ENCODE data around the gene RTN4RL1.

Gene RTN4RL1

DNA sequence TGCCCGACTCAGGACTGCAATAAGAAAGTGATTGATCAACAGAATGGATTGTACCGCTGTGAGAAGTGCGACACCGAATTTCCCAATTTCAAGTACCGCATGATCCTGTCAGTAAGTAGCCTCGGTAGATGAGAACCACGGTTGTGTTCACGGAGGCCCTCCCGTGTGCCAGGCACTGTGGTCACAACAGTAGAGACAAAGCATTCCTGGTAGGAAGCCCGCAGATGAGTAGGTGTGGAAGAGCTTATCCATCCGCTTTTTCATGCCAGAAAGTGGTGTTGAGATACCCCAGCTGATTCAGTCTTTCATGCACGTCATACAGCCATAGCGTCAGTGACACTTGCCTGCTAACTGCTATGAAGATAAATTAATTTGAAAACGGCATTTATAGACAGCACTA is 136.4 kb downstream of the RTN4RL1 start:
- no peak for DNase-seq
